Measurements from ENCODE around the gene CDH4. TPM values are rescaled to one million over a fixed set of nuclear protein-coding genes. Genes with fewer than 3 reads are reported as not detected.

Gene CDH4
- total and polyA plus RNA-seq, 9 of the 15 experiments (the other 6 are each of a cell fraction or from before 2014, with no cell fraction given) = 0.04 TPM; not detected in 8

DNA sequence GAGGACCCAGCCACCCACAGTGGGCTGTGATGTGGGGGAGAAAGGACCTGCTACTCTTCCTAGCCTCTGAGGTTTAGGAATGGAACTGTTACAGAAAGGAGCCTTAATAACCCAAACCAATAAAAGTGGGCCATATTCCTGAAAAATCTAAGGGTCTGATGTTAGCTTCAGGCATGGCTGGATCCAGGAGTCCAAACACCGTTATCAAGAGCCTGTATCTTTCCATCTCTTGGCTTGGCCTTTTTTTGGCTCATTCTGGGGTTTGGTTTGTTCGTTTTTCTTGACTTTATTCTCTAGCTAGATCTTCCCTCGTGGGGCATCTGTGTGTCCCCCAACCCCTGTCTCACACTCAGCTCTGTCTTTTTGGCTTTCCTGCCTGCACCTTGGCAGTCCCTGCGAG, 38.7 kb downstream of the CDH4 start:
- 0% methylated on average over 4 of the region's 4 CpGs for WGBS (ENCODE audit: insufficient coverage, low coverage, missing lambda C conversion rate)
- CTCF ChIA-PET (ENCODE audit: low intra/inter-chr PET ratio) = no interaction called here

More for the DNA sequence above, 38.7 kb downstream of the CDH4 start:
- in situ Hi-C loops (cut with MboI) = no loop called here
- no peak overlapping the region for H3K9ac ChIP-seq (ENCODE audit: insufficient read depth in 1 of 2, low read depth in 2 of 2, low read length in 2 of 2)
- no peaks in the 10 kb centered on the region for H3K9me3 ChIP-seq (replicated peaks; ENCODE audit: control insufficient read depth, insufficient read depth, low read depth, low read length)
- no peak for FAIRE-seq
- H3K36me3 ChIP-seq (ENCODE audit: control insufficient read depth, insufficient read depth, low read length) = no peaks in the 10 kb centered on the region
- no peak overlapping the region for H2AFZ ChIP-seq (ENCODE audit: low read depth, low read length)
- no peak for DNase-seq (ENCODE audit: extremely low read depth in 1 of 4, low spot score in 3 of 4)
- H3K27me3 ChIP-seq (ENCODE audit: control insufficient read depth in 2 of 2, insufficient read depth in 2 of 2, low read length in 2 of 2) = peaks cover 0 to 27% of the 10 kb centered on the region in 2 experiments; a peak in 3 of 5 replicates
- TF ChIP-seq DIDO1 (tag; IDR thresholded peaks at IDR 0.05; ENCODE audit: low read depth) = no peak
- TF ChIP-seq, protein P1, sequence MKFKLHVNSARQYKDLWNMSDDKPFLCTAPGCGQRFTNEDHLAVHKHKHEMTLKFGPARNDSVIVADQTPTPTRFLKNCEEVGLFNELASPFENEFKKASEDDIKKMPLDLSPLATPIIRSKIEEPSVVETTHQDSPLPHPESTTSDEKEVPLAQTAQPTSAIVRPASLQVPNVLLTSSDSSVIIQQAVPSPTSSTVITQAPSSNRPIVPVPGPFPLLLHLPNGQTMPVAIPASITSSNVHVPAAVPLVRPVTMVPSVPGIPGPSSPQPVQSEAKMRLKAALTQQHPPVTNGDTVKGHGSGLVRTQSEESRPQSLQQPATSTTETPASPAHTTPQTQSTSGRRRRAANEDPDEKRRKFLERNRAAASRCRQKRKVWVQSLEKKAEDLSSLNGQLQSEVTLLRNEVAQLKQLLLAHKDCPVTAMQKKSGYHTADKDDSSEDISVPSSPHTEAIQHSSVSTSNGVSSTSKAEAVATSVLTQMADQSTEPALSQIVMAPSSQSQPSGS (CRISPR knock-in tag; IDR thresholded peaks at IDR 0.05) = no peak
- no peak for TF ChIP-seq LARP7 (IDR thresholded peaks at IDR 0.05)
- TF ChIP-seq, protein P2, sequence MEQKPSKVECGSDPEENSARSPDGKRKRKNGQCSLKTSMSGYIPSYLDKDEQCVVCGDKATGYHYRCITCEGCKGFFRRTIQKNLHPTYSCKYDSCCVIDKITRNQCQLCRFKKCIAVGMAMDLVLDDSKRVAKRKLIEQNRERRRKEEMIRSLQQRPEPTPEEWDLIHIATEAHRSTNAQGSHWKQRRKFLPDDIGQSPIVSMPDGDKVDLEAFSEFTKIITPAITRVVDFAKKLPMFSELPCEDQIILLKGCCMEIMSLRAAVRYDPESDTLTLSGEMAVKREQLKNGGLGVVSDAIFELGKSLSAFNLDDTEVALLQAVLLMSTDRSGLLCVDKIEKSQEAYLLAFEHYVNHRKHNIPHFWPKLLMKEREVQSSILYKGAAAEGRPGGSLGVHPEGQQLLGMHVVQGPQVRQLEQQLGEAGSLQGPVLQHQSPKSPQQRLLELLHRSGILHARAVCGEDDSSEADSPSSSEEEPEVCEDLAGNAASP (IDR thresholded peaks at IDR 0.05) = no peak
- TF ChIP-seq SMARCB1 (IDR thresholded peaks at IDR 0.05; ENCODE audit: insufficient read length, low read depth) = no peak
- no peaks in the 10 kb centered on the region for H3K4me1 ChIP-seq (replicated peaks in 1 of 2; ENCODE audit: control insufficient read depth in 2 of 2, insufficient read depth in 2 of 2, low read length in 2 of 2)
- no peaks in the 10 kb centered on the region for H3K79me2 ChIP-seq (ENCODE audit: control insufficient read depth, insufficient read depth, low read length)
- no peak for ATAC-seq
- H3K4me2 ChIP-seq (ENCODE audit: insufficient read depth, low read length) = no peak overlapping the region
- H3K4me3 ChIP-seq = no peak overlapping the region
- H4K20me1 ChIP-seq (replicated peaks; ENCODE audit: control insufficient read depth, insufficient read depth, low read length) = 0 out of 2 replicates have a peak, but pooled peaks cover 3% of the 10 kb centered on the region
- intact Hi-C loops (cut with micrococcal nuclease) = no loop called here
- H3K9me1 ChIP-seq (ENCODE audit: control insufficient read depth, insufficient read depth, low read length) = no peaks in the 10 kb centered on the region
- POLR2A ChIA-PET = interaction anchor here (0.8 kb wide), 1 partner anchor 240 kb away, joined by 3 read pairs; no protein-coding TSS in a partner anchor
- no TSS peak for BruUV-seq (replicated peaks)
- H3K27ac ChIP-seq (ENCODE audit: extremely low read depth, low read depth, low read length) = no peak overlapping the region
